ENCODE data around the gene RPTOR. TPM values are rescaled to one million over a fixed set of nuclear protein-coding genes. Genes with fewer than 3 reads are reported as not detected.
A peak's percentile ranks its signal among the peaks of the same experiment; 100 is the strongest.

Gene RPTOR
- total RNA-seq, 6 donors from 2014 or later, result 26.8 to 109 (median 36.8) TPM

DNA sequence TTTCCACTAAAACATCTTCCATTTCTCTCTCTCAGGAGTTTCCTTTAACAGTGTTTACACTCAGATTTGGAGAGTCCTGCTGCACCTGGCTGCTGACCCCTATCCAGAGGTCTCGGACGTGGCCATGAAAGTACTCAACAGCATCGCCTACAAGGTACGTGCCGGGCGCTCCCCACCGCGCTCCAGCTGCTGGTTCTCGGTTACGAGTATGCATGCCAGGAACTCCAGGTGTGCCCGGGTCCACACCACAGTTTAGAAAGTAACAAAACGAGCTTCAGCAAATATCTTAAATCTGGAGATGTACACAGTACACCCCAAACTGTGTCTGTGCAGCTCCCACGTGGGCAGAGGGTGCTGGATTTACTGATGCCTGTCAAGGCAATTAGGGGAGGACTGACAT lies 364.1 kb downstream of the RPTOR start:
- no peak overlapping the region for H3K4me3 ChIP-seq
- no peaks in the 10 kb centered on the region for H3K4me1 ChIP-seq
- WGBS, 2 donors, result 94 to 97% methylated on average over 12 to 13 of the region's 13 CpGs
- DNase-seq (peak in 1 of 2 donors; percentile 61), ATAC-seq (ENCODE audit: low FRiP score in 2 of 2) (no peak)
- H3K36me3 ChIP-seq, result peaks cover 0 to 52% (median 30%) of the 10 kb centered on the region in 4 donors
- no peaks in the 10 kb centered on the region for H3K27me3 ChIP-seq
- TF ChIP-seq EP300 (IDR thresholded peaks at IDR 0.05) (no peak), POLR2AphosphoS5 (IDR thresholded peaks at IDR 0.05) (no peak), POLR2A (IDR thresholded peaks at IDR 0.05) (no peak)
- TF ChIP-seq, protein P1, sequence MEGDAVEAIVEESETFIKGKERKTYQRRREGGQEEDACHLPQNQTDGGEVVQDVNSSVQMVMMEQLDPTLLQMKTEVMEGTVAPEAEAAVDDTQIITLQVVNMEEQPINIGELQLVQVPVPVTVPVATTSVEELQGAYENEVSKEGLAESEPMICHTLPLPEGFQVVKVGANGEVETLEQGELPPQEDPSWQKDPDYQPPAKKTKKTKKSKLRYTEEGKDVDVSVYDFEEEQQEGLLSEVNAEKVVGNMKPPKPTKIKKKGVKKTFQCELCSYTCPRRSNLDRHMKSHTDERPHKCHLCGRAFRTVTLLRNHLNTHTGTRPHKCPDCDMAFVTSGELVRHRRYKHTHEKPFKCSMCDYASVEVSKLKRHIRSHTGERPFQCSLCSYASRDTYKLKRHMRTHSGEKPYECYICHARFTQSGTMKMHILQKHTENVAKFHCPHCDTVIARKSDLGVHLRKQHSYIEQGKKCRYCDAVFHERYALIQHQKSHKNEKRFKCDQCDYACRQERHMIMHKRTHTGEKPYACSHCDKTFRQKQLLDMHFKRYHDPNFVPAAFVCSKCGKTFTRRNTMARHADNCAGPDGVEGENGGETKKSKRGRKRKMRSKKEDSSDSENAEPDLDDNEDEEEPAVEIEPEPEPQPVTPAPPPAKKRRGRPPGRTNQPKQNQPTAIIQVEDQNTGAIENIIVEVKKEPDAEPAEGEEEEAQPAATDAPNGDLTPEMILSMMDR (IDR thresholded peaks at IDR 0.05), result no peak
- H3K9me3 ChIP-seq, result no peaks in the 10 kb centered on the region
- H3K27ac ChIP-seq, result no peak overlapping the region

DNA sequence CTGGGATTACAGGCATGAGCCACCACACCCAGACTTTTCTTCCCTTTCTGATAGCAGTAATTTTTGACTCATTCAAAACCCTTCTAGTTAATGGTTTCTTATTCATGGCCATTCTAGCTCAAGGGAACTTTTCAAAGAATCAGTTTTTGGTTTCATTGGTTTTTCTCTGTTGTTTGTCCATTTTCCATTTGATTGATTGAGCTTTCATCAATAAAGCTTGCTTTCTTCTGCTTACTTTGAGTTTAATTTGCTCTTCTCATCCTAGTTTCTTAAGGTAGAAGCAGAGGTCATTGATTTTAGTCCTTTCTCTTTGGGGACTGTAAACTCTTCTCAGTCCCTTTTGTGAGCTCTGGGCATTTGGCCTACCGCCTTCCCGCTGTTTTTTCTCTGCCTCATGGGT lies 365.0 kb downstream of the RPTOR start:
- no peak overlapping the region for H3K27ac ChIP-seq
- no peak for DNase-seq
- H3K4me3 ChIP-seq, result no peak overlapping the region
- ATAC-seq (ENCODE audit: low FRiP score in 2 of 2), result no peak
- H3K4me1 ChIP-seq, result no peaks in the 10 kb centered on the region
- peaks cover 0 to 56% (median 31%) of the 10 kb centered on the region in 4 donors for H3K36me3 ChIP-seq
- no peak for TF ChIP-seq POLR2A (IDR thresholded peaks at IDR 0.05)
- TF ChIP-seq, protein P1 (IDR thresholded peaks at IDR 0.05), result no peak
- TF ChIP-seq POLR2AphosphoS5 (IDR thresholded peaks at IDR 0.05), result no peak
- TF ChIP-seq EP300 (IDR thresholded peaks at IDR 0.05), result no peak
- H3K9me3 ChIP-seq, result no peaks in the 10 kb centered on the region
- WGBS, 2 donors, result 93 to 98% methylated on average over 2 of the region's 2 CpGs
- H3K27me3 ChIP-seq, result no peaks in the 10 kb centered on the region

DNA sequence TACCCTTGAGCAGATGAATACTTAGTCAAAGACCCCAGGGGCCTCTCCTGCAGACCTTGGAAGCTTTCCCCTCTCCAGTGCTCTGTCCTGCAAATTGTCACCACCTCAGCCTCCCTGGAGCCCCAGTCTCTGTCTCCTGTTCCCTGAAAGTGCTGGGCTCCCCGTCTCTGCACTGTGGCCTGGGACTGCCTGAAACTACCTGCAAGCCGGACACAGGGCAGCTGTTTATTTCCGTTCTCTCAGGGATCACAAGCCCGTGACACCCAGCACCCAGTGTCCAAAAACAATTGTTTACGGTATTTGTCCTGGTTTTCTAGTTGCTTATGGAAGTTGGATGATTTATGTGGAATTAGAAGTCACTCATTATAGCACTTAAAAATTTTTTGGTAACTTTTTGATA lies 365.4 kb downstream of the RPTOR start:
- no peak for DNase-seq
- H3K9me3 ChIP-seq, result no peaks in the 10 kb centered on the region
- H3K4me1 ChIP-seq, result no peaks in the 10 kb centered on the region
- 92 to 94% methylated on average over 5 of the region's 5 CpGs for WGBS, 2 donors
- H3K27me3 ChIP-seq, result no peaks in the 10 kb centered on the region
- no peak overlapping the region for H3K27ac ChIP-seq
- TF ChIP-seq POLR2A (IDR thresholded peaks at IDR 0.05) (no peak), EP300 (IDR thresholded peaks at IDR 0.05) (no peak), POLR2AphosphoS5 (IDR thresholded peaks at IDR 0.05) (no peak)
- TF ChIP-seq, protein P1 (IDR thresholded peaks at IDR 0.05), result no peak
- H3K36me3 ChIP-seq, result peaks cover 0 to 58% (median 31%) of the 10 kb centered on the region in 4 donors
- H3K4me3 ChIP-seq, result no peak overlapping the region
- no peak for ATAC-seq (ENCODE audit: low FRiP score in 2 of 2)

DNA sequence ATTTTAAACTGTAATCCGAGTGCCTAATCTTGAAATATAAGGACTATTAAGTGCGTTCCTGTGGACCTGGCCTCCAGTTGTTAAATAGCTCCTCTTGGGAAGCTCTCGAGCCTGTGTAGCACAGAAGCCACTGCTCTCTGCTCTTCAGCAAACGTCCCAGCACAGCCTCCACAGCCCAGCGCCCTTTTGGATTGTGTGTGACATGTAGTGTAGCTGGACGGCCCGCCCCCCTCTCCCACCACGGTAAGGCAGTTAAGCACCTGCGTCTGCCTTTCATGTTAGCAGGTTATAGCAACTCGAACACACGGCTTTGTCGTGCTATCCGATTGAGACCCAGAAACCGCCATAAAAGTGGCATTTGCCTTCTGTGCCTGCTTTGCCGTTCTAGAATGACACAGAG lies 367.8 kb downstream of the RPTOR start:
- 68 to 82% methylated on average over 10 to 15 of the region's 15 CpGs for WGBS, 2 donors
- Histone ChIP-seq H3K4me1 (no peaks in the 10 kb centered on the region), H3K36me3 (peaks cover 0 to 57% (median 20%) of the 10 kb centered on the region in 4 donors), H3K9me3 (no peaks in the 10 kb centered on the region), H3K27ac (no peak overlapping the region), H3K4me3 (no peak overlapping the region), H3K27me3 (no peaks in the 10 kb centered on the region)
- DNase-seq, result peak in 1 of 2 donors; percentile 23
- TF ChIP-seq POLR2A (IDR thresholded peaks at IDR 0.05) (no peak), POLR2AphosphoS5 (IDR thresholded peaks at IDR 0.05) (no peak), EP300 (IDR thresholded peaks at IDR 0.05) (no peak)
- TF ChIP-seq, protein P1 (IDR thresholded peaks at IDR 0.05), result no peak
- ATAC-seq (ENCODE audit: low FRiP score in 2 of 2), result no peak

Measured in upper lobe of left lung (tissue), 6 donors.